H1 (cell line): ENCODE results near the gene BTN1A1. TPM values are rescaled to one million over a fixed set of nuclear protein-coding genes. Genes with fewer than 3 reads are reported as not detected.
A peak's percentile ranks its signal among the peaks of the same experiment; 100 is the strongest.

Experiments
- CTCF ChIA-PET: fragments of 300-600 bp; sonication (Branson Sonifier 250); formaldehyde crosslinking; loops from one replicate; lab custom pipeline; 2021; ENCODE audit not compliant: partially characterized antibody; lab: Charles Lee
- POLR2A ChIA-PET: fragments of 300-600 bp; sonication (Branson Sonifier 250); formaldehyde crosslinking; loops from one replicate; lab custom pipeline; 2021; ENCODE audit warnings: inconsistent platforms; ENCODE audit not compliant: partially characterized antibody; lab: Charles Lee
- DNase-seq, 2 experiments: peaks; one replicate each; pipeline versions ENCODE4 v3.0.0 to v3.0.0-alpha.2; 2010 to 2022; ENCODE audit warnings: low spot score in 2 of 2, low read depth in 1 of 2, mixed read lengths in 1 of 2
- FAIRE-seq: peaks from 2 replicates; lab custom pipeline; 2011; peaks lifted over from hg19 to GRCh38; lab: Jason Lieb, UNC
- H2AFZ ChIP-seq: 2 replicates; pipeline ENCODE4 v1.8.1; 2012; ENCODE audit warnings: low read length, inconsistent platforms
- H2AK5ac ChIP-seq: 2 replicates; pipeline ENCODE4 v1.6.1; 2013; ENCODE audit warnings: low read depth, low read length
- H2BK120ac ChIP-seq: replicated peaks from 2 replicates; pipeline ENCODE3; 2013; ENCODE audit warnings: low read depth, low read length, inconsistent platforms
- H2BK12ac ChIP-seq: 2 replicates; pipeline ENCODE4 v1.6.1; 2013; ENCODE audit warnings: low read depth, low read length
- H2BK15ac ChIP-seq: 2 replicates; pipeline ENCODE4 v1.6.1; 2013; ENCODE audit warnings: low read length
- H2BK20ac ChIP-seq: 2 replicates; pipeline ENCODE4 v1.6.1; 2013; ENCODE audit warnings: low read length
- H2BK5ac ChIP-seq: 2 replicates; pipeline ENCODE4 v1.6.1; 2013; ENCODE audit warnings: low read depth, low read length
- H3K14ac ChIP-seq: 2 replicates; pipeline ENCODE4 v1.6.1; 2013; ENCODE audit warnings: inconsistent platforms; ENCODE audit not compliant: insufficient read length
- H3K18ac ChIP-seq: 2 replicates; pipeline ENCODE4 v1.6.1; 2013; ENCODE audit warnings: low read length; ENCODE audit errors: extremely low read depth
- H3K23ac ChIP-seq: 2 replicates; pipeline ENCODE4 v1.6.1; 2013; ENCODE audit warnings: inconsistent platforms; ENCODE audit not compliant: insufficient read length
- H3K23me2 ChIP-seq: 2 replicates; pipeline ENCODE4 v1.6.1; 2013; ENCODE audit warnings: low read depth, low read length
- H3K27ac ChIP-seq: 2 replicates; pipeline ENCODE4 v1.6.1; 2011; ENCODE audit warnings: low read depth, low read length, inconsistent platforms
- H3K27me3 ChIP-seq, 4 experiments: replicated peaks in 1 of 4; 1 replicate in 1 of 4; 2 replicates in 3 of 4; pipeline versions ENCODE4 v1.6.1 to v1.8.1; 2011 to 2013; ENCODE audit warnings: low read length in 3 of 4, mild to moderate bottlenecking in 3 of 4, inconsistent platforms in 2 of 4, mixed read lengths in 2 of 4, moderate library complexity in 1 of 4; ENCODE audit not compliant: control insufficient read depth in 3 of 4, insufficient read depth in 3 of 4; ENCODE audit errors: extremely low read depth in 1 of 4
- H3K36me3 ChIP-seq, 4 experiments: 2 replicates each; pipeline versions ENCODE4 v1.6.1 to v1.8.1; 2011 to 2013; ENCODE audit warnings: mild to moderate bottlenecking in 4 of 4, low read length in 3 of 4, moderate library complexity in 2 of 4, control low read depth in 1 of 4, inconsistent platforms in 1 of 4; ENCODE audit not compliant: insufficient read depth in 4 of 4, control insufficient read depth in 2 of 4
- H3K4ac ChIP-seq: replicated peaks from 2 replicates; pipeline ENCODE3; 2013; ENCODE audit warnings: low read length, low read depth, mixed read lengths, inconsistent platforms; ENCODE audit not compliant: insufficient read length
- H3K4me1 ChIP-seq, 4 experiments: replicated peaks in 1 of 4; 1 replicate in 1 of 4; 2 replicates in 3 of 4; pipeline versions ENCODE4 v1.6.1 to v1.8.1; 2011 to 2013; ENCODE audit warnings: low read length in 3 of 4, inconsistent platforms in 2 of 4, mixed read lengths in 1 of 4; ENCODE audit not compliant: insufficient read depth in 4 of 4, control insufficient read depth in 3 of 4
- H3K4me2 ChIP-seq, 2 experiments: 2 replicates each; pipeline versions ENCODE4 v1.6.1 to v1.8.1; 2011 to 2013; ENCODE audit warnings: low read depth in 2 of 2, low read length in 2 of 2, control low read depth in 1 of 2, inconsistent platforms in 1 of 2, mild to moderate bottlenecking in 1 of 2; ENCODE audit not compliant: insufficient read depth in 1 of 2
- H3K4me3 ChIP-seq, 4 experiments: fragments of 200-600, 300-600 bp in 1 of 4; sonication (generic), shearing (Covaris generic), sonication (Bioruptor Twin) in 1 of 4; 2 replicates each; pipeline versions ENCODE4 v1.5.1 to v1.8.1; 2011 to 2016; ENCODE audit warnings: low read length in 4 of 4, low read depth in 3 of 4, control low read depth in 2 of 4, inconsistent platforms in 2 of 4, mild to moderate bottlenecking in 2 of 4, mixed read lengths in 1 of 4, moderate library complexity in 1 of 4; ENCODE audit not compliant: insufficient read depth in 2 of 4; ENCODE audit errors: extremely low read depth in 1 of 4
- H3K56ac ChIP-seq: replicated peaks from 2 replicates; pipeline ENCODE3; 2013; ENCODE audit warnings: low read depth, mild to moderate bottlenecking, mixed read lengths, low read length, inconsistent platforms; ENCODE audit not compliant: insufficient read length
- H3K79me1 ChIP-seq: 2 replicates; pipeline ENCODE4 v1.6.1; 2013; ENCODE audit warnings: low read depth, low read length, control low read depth
- H3K79me2 ChIP-seq, 2 experiments: 2 replicates each; pipeline versions ENCODE4 v1.6.1 to v1.8.1; 2012 to 2013; ENCODE audit warnings: low read length in 2 of 2, mild to moderate bottlenecking in 2 of 2, inconsistent platforms in 1 of 2; ENCODE audit not compliant: insufficient read depth in 2 of 2, control insufficient read depth in 1 of 2
- H3K9ac ChIP-seq, 4 experiments: replicated peaks in 1 of 4; 1 replicate in 1 of 4; 2 replicates in 3 of 4; pipeline versions ENCODE4 v1.6.1 to v1.8.1; 2011 to 2013; ENCODE audit warnings: low read depth in 3 of 4, low read length in 3 of 4, control low read depth in 2 of 4, mild to moderate bottlenecking in 2 of 4, moderate library complexity in 2 of 4, inconsistent platforms in 1 of 4; ENCODE audit errors: extremely low read depth in 1 of 4
- H3K9me3 ChIP-seq, 2 experiments: 2 replicates each; pipeline versions ENCODE4 v1.6.1 to v1.8.1; 2012 to 2013; ENCODE audit warnings: mild to moderate bottlenecking in 2 of 2, moderate library complexity in 2 of 2, control low read depth in 1 of 2, inconsistent platforms in 1 of 2, low read depth in 1 of 2, low read length in 1 of 2, mixed read lengths in 1 of 2; ENCODE audit not compliant: insufficient read depth in 2 of 2
- H4K20me1 ChIP-seq, 2 experiments: replicated peaks in 1 of 2; 2 replicates each; pipeline versions ENCODE3 to v1.8.1; 2011 to 2013; ENCODE audit warnings: inconsistent platforms in 2 of 2, low read length in 2 of 2, mild to moderate bottlenecking in 1 of 2; ENCODE audit not compliant: insufficient read depth in 2 of 2, control insufficient read depth in 1 of 2
- H4K5ac ChIP-seq: 2 replicates; pipeline ENCODE4 v1.6.1; 2013; ENCODE audit warnings: low read length, low read depth, mixed read lengths, inconsistent platforms; ENCODE audit not compliant: insufficient read length
- H4K8ac ChIP-seq: 2 replicates; pipeline ENCODE4 v1.8.0; 2013; ENCODE audit warnings: mild to moderate bottlenecking, moderate library complexity, low read length, inconsistent platforms; ENCODE audit not compliant: insufficient read depth; ENCODE audit errors: extremely low read depth
- H4K91ac ChIP-seq: replicated peaks from 2 replicates; pipeline ENCODE3; 2013; ENCODE audit warnings: low read length, mixed read lengths, inconsistent platforms; ENCODE audit not compliant: insufficient read length
- BACH1 ChIP-seq: IDR thresholded peaks from 2 replicates; pipeline ENCODE4 v1.6.1; 2012; ENCODE audit warnings: low read length, improper control_type of control experiment
- CBX5 ChIP-seq: fragments of 300-800, 300-1000 bp; sonication (generic); IDR thresholded peaks from 2 replicates; pipeline ENCODE4 v1.7.1; 2016; ENCODE audit warnings: antibody characterized with exemption, low read length, low read depth
- CHD1 ChIP-seq: IDR thresholded peaks from 2 replicates; pipeline ENCODE4 v1.6.1; 2012; ENCODE audit warnings: low read depth, low read length, improper control_type of control experiment
- FOSL1 ChIP-seq: IDR thresholded peaks from 2 replicates; pipeline ENCODE4 v1.6.1; 2011; ENCODE audit warnings: mild to moderate bottlenecking, low read depth, low read length, moderate library complexity; ENCODE audit not compliant: insufficient read depth
- KDM5A ChIP-seq: fragments of 200-600 bp; IDR thresholded peaks from 2 replicates; pipeline ENCODE4 v1.7.1; 2012; ENCODE audit warnings: mild to moderate bottlenecking, low read length, inconsistent platforms, mixed read lengths
- MAFK ChIP-seq: IDR thresholded peaks from 2 replicates; pipeline ENCODE4 v1.6.1; 2012; ENCODE audit warnings: low read depth, mild to moderate bottlenecking, improper control_type of control experiment, low read length
- NRF1 ChIP-seq: IDR thresholded peaks from 2 replicates; pipeline ENCODE4 v1.6.1; 2011; ENCODE audit warnings: mild to moderate bottlenecking, low read depth, low read length, improper control_type of control experiment
- RFX5 ChIP-seq: IDR thresholded peaks from 2 replicates; pipeline ENCODE4 v1.6.1; 2011; ENCODE audit warnings: low read depth, low read length, improper control_type of control experiment, borderline replicate concordance
- SIN3A ChIP-seq, 2 experiments: IDR thresholded peaks in 1 of 2; conservative IDR thresholded peaks in 1 of 2; 2 replicates each; pipeline ENCODE4 v1.6.1; 2011 to 2012; ENCODE audit warnings: low read length in 2 of 2, improper control_type of control experiment in 1 of 2, low read depth in 1 of 2, mild to moderate bottlenecking in 1 of 2
- SP4 ChIP-seq: IDR thresholded peaks from 2 replicates; pipeline ENCODE4 v1.6.1; 2012; ENCODE audit warnings: low read length, inconsistent platforms
- TAF1 ChIP-seq: IDR thresholded peaks from 2 replicates; pipeline ENCODE4 v1.6.1; 2011; ENCODE audit warnings: mild to moderate bottlenecking, low read depth, low read length
- TCF12 ChIP-seq: IDR thresholded peaks from 2 replicates; pipeline ENCODE4 v1.6.1; 2011; ENCODE audit warnings: low read depth, mild to moderate bottlenecking, low read length
- TEAD4 ChIP-seq: IDR thresholded peaks from 2 replicates; pipeline ENCODE4 v1.6.1; 2012; ENCODE audit warnings: low read depth, low read length, inconsistent platforms, mixed read lengths
- WGBS, 2 experiments: shearing (Covaris generic) in 1 of 2; methylation state at CpG; one replicate each; pipeline versions ENCODE4 v1.1.6 to v1.1.7; 2013 to 2015; ENCODE audit warnings: low lambda C conversion rate in 2 of 2, mixed read lengths in 2 of 2, inconsistent platforms in 1 of 2, low coverage in 1 of 2, missing lambda C conversion rate in 1 of 2; ENCODE audit not compliant: insufficient replicate concordance in 2 of 2, insufficient coverage in 1 of 2, insufficient read length in 1 of 2; ENCODE audit errors: extremely low coverage in 1 of 2, missing lambda C conversion rate in 1 of 2; 5-methylcytosine and 5-hydroxymethylcytosine counted together
- polyA plus RNA-seq, 7 experiments: library from polyadenylated mRNA; depleted of rRNA in 3 of 7; stranded (reverse) in 5 of 7; unstranded in 2 of 7; fragments of >200 nt in 5 of 7; fragments of 200-250 nt in 2 of 7; gene quantifications; 1 replicate in 5 of 7; 2 replicates in 1 of 7; 4 replicates in 1 of 7; pipeline versions ENCODE4 v1.2.1 to v1.2.3, GENCODE V29; 2011 to 2013; ENCODE audit warnings: missing spikeins in 2 of 7, mixed read lengths in 2 of 7
- total RNA-seq: library from RNA; stranded (reverse); fragmentation: NEBNext Ultra II Directional; extraction: Animal tissue kit (Norgen Biotek cat#: 25700); gene quantifications from 2 replicates; pipeline ENCODE4 v1.2.1, GENCODE V29; 2021

Gene BTN1A1
- total and polyA plus RNA-seq, 2 of the 8 experiments (the other 6 are each of a cell fraction or from before 2014, with no cell fraction given), result 0.28 to 0.35 TPM

- Histone ChIP-seq H3K4me2 (peak overlapping the region; percentile 80 to 86), H4K20me1 (no peaks in the 10 kb centered on the region), H2BK20ac (no peak overlapping the region), H2BK15ac (no peak overlapping the region), H2BK120ac (no peak overlapping the region), H4K8ac (no peak overlapping the region), H3K36me3 (no peaks in the 10 kb centered on the region), H3K9ac (no peak overlapping the region), H3K27ac (no peak overlapping the region), H3K4ac (no peak overlapping the region), H3K79me2 (no peaks in the 10 kb centered on the region), H3K79me1 (no peaks in the 10 kb centered on the region), H2AFZ (peak overlapping the region; percentile 89), H3K9me3 (no peaks in the 10 kb centered on the region), H3K23ac (no peak overlapping the region), H2AK5ac (no peak overlapping the region), H2BK5ac (no peak overlapping the region), H3K4me3 (peak overlapping the region; percentile 77 to 96 (median 80)), H3K56ac (no peak overlapping the region), H3K14ac (no peak overlapping the region), H3K27me3 (no peaks in the 10 kb centered on the region), H3K23me2 (peaks cover 17% of the 10 kb centered on the region), H2BK12ac (no peak overlapping the region), H4K91ac (no peak overlapping the region), H3K18ac (no peak overlapping the region), H4K5ac (no peak overlapping the region), H3K4me1 (no peaks in the 10 kb centered on the region; a peak in 2 of 7 replicates)
- 11% methylated on average over 16 of the region's 16 CpGs; no CpG with 5 or more reads in 1 of the 2 experiments for WGBS, 2 experiments
- FAIRE-seq, result peak; percentile 66
- peak in 1 of 2 experiments; percentile 92 for DNase-seq
- CTCF ChIA-PET, result interaction anchor here (0.7 to 1.4 kb wide), 8 partner anchors 15 to 368 kb away, joined by 3 to 4 read pairs (median 3); partner anchors contain the start of gene BTN1A1
- POLR2A ChIA-PET, result interaction anchor here (0.7 to 5.0 kb wide), 7 partner anchors 11 to 590 kb away, joined by 3 to 25 read pairs (median 4); partner anchors contain the start of gene HMGN4
- TF ChIP-seq TCF12, result 0 out of 2 replicates have a peak, but pooled peaks have one; percentile 60
- TF ChIP-seq CHD1, result no peak
- no peak for TF ChIP-seq RFX5
- no peak for TF ChIP-seq BACH1
- TF ChIP-seq SIN3A (conservative IDR thresholded peaks at IDR 0.05 in 1 of 2, IDR thresholded peaks at IDR 0.05 in 1 of 2; ENCODE audit: low read depth in 1 of 2, low read length in 2 of 2), result 0 out of 4 replicates have a peak, but pooled peaks have one; percentile 36 to 48
- TF ChIP-seq KDM5A, result no peak
- TF ChIP-seq TAF1, result no peak
- TF ChIP-seq FOSL1, result no peak
- TF ChIP-seq TEAD4, result peak; percentile 80
- TF ChIP-seq SP4, result no peak
- TF ChIP-seq NRF1, result no peak; the same call in 1 of the 2 replicates
- no peak for TF ChIP-seq CBX5
- peak; percentile 84; the same call in 1 of the 2 replicates for TF ChIP-seq MAFK
These were observed 56.4 kb downstream of the BTN1A1 start for GRCh38 chr6:26556263-26557070.
